ENCODE results near the gene MAP2K5.

DNA sequence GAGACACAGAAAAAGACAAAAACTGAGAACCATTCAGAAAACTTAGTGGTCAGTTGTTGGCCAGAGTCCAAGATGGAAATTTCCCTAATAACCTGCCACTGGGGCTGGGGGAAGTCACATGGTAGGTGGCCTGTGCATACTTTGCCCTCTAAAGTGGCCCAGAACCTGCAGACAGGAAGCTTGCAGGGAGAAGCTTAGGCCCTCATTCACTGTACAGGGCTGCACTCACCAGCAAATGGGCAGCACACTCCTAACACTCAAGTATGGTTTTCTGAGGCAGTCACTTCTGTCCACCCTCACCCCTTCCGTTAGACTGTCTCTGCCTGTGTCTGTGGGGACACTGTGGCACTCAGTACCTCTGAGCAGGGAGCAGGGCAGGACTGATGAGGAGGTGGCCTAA is 311.9 kb downstream of the MAP2K5 start:
- TF ChIP-seq ZFP3 (CRISPR knock-in tag; IDR thresholded peaks at IDR 0.05): no peak
- no peak for TF ChIP-seq BACH2 (CRISPR knock-in tag; IDR thresholded peaks at IDR 0.05; ENCODE audit: borderline replicate concordance)
- TF ChIP-seq PATZ1 (CRISPR knock-in tag; IDR thresholded peaks at IDR 0.05; ENCODE audit: borderline replicate concordance): no peak
- TF ChIP-seq, protein P1, sequence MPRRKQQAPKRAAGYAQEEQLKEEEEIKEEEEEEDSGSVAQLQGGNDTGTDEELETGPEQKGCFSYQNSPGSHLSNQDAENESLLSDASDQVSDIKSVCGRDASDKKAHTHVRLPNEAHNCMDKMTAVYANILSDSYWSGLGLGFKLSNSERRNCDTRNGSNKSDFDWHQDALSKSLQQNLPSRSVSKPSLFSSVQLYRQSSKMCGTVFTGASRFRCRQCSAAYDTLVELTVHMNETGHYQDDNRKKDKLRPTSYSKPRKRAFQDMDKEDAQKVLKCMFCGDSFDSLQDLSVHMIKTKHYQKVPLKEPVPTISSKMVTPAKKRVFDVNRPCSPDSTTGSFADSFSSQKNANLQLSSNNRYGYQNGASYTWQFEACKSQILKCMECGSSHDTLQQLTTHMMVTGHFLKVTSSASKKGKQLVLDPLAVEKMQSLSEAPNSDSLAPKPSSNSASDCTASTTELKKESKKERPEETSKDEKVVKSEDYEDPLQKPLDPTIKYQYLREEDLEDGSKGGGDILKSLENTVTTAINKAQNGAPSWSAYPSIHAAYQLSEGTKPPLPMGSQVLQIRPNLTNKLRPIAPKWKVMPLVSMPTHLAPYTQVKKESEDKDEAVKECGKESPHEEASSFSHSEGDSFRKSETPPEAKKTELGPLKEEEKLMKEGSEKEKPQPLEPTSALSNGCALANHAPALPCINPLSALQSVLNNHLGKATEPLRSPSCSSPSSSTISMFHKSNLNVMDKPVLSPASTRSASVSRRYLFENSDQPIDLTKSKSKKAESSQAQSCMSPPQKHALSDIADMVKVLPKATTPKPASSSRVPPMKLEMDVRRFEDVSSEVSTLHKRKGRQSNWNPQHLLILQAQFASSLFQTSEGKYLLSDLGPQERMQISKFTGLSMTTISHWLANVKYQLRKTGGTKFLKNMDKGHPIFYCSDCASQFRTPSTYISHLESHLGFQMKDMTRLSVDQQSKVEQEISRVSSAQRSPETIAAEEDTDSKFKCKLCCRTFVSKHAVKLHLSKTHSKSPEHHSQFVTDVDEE (CRISPR knock-in tag; IDR thresholded peaks at IDR 0.05): no peak
- no peak for TF ChIP-seq CSDC2 (CRISPR knock-in tag; IDR thresholded peaks at IDR 0.05)
